SK-N-SH treated with all-trans-retinoic acid at 6 μM for 48 hours (cell line): ENCODE data around the gene CDC42BPB.

Source experiments
- ATAC-seq: fragments of 200-7000 bp; cut with Tn5 transposase; 3 replicates; pipeline ENCODE4 v1.9.1; 2020; ENCODE audit warnings: mild to moderate bottlenecking, moderate library complexity
- ARNTL ChIP-seq: fragments of 450-650 bp; formaldehyde crosslinking; IDR thresholded peaks from 2 replicates; pipeline ENCODE4 v1.5.0; 2020; ENCODE audit warnings: low read depth, mild to moderate bottlenecking, moderate library complexity, borderline replicate concordance
- BACH2 ChIP-seq: fragments of 250-450 bp; sonication (Bioruptor Pico); IDR thresholded peaks from 2 replicates; pipeline ENCODE4 v1.9.0; 2021; ENCODE audit warnings: mild to moderate bottlenecking, borderline replicate concordance
- CSDC2 ChIP-seq: fragments of 250-450 bp; sonication (Bioruptor Pico); IDR thresholded peaks from 2 replicates; pipeline ENCODE4 v1.5.0; 2020; ENCODE audit warnings: mild to moderate bottlenecking, moderate library complexity
- GLIS3 ChIP-seq: fragments of 250-450 bp; sonication (Bioruptor Pico); IDR thresholded peaks from 2 replicates; pipeline ENCODE4 v1.5.0; 2020; ENCODE audit warnings: mild to moderate bottlenecking, moderate library complexity
- ISL1 ChIP-seq: fragments of 250-450 bp; sonication (Bioruptor Pico); IDR thresholded peaks from 2 replicates; pipeline ENCODE4 v2.1.2; 2022; ENCODE audit warnings: mild to moderate bottlenecking, moderate library complexity
- OSR1 ChIP-seq: fragments of 250-450 bp; sonication (Bioruptor Pico); IDR thresholded peaks from 2 replicates; pipeline ENCODE4 v1.8.0; 2022; ENCODE audit warnings: moderate library complexity, mild to moderate bottlenecking, inconsistent platforms
- PPARA ChIP-seq: fragments of 250-450 bp; sonication (Bioruptor Pico); IDR thresholded peaks from 2 replicates; pipeline ENCODE4 v1.5.0; 2020; ENCODE audit warnings: mild to moderate bottlenecking, borderline replicate concordance
- SNAI2 ChIP-seq: fragments of 250-450 bp; sonication (Bioruptor Pico); IDR thresholded peaks from 2 replicates; pipeline ENCODE4 v1.5.0; 2020; ENCODE audit warnings: mild to moderate bottlenecking, moderate library complexity
- TOX ChIP-seq: fragments of 250-450 bp; sonication (Bioruptor Pico); IDR thresholded peaks from 2 replicates; pipeline ENCODE4 v1.8.0; 2021; ENCODE audit warnings: mild to moderate bottlenecking, moderate library complexity, borderline replicate concordance
- ZC3H10 ChIP-seq: fragments of 250-450 bp; sonication (Bioruptor Pico); IDR thresholded peaks from 2 replicates; pipeline ENCODE4 v1.5.1; 2021; ENCODE audit warnings: mild to moderate bottlenecking, moderate library complexity
- ZNF70 ChIP-seq: fragments of 450-650 bp; formaldehyde crosslinking; IDR thresholded peaks from 2 replicates; pipeline ENCODE4 v1.5.0; 2020; ENCODE audit warnings: mild to moderate bottlenecking, moderate library complexity
- ZNF8 ChIP-seq: fragments of 450-650 bp; formaldehyde crosslinking; IDR thresholded peaks from 2 replicates; pipeline ENCODE4 v1.5.0; 2020; ENCODE audit warnings: mild to moderate bottlenecking, moderate library complexity
- TF ChIP-seq, protein P1 (sequence below): fragments of 250-450 bp; sonication (Bioruptor Pico); IDR thresholded peaks from 2 replicates; pipeline ENCODE4 v1.8.0; 2021; ENCODE audit warnings: low read depth, mild to moderate bottlenecking, moderate library complexity, borderline replicate concordance
- TF ChIP-seq, protein P2 (sequence below): fragments of 250-450 bp; sonication (Bioruptor Pico); IDR thresholded peaks from 2 replicates; pipeline ENCODE4 v1.5.0; 2020; ENCODE audit warnings: mild to moderate bottlenecking, moderate library complexity
- TF ChIP-seq, protein P3 (sequence below): fragments of 250-450 bp; sonication (Bioruptor Pico); IDR thresholded peaks from 2 replicates; pipeline ENCODE4 v1.5.1; 2020; ENCODE audit warnings: low read depth, mild to moderate bottlenecking, moderate library complexity
- TF ChIP-seq, protein P4 (sequence below): fragments of 250-450 bp; sonication (Bioruptor Pico); IDR thresholded peaks from 2 replicates; pipeline ENCODE4 v1.5.1; 2021; ENCODE audit warnings: mild to moderate bottlenecking, moderate library complexity
- TF ChIP-seq, protein P5 (sequence below): fragments of 250-450 bp; sonication (Bioruptor Pico); IDR thresholded peaks from 2 replicates; pipeline ENCODE4 v1.8.0; 2020; ENCODE audit warnings: mild to moderate bottlenecking, moderate library complexity, borderline replicate concordance

The CDC42BPB gene

DNA sequence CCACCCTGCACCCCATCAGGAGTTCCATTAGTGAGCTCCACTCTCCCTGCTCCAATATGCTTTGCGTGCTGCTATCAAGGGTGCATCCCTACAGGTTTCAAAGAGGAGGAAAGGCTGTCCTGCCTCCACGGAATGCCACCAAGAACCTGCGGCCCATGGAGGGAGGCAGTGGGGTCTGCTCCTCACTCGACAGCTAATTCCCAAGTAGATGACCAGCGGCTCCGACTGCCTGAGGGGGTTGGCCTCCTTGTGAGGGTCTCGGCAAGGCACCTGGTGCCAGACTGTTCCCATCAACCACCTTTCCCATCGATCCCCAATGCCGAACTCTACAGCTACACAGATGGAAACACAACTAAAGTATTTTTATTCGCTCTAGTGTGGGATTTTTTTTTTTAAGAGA is 98.9 kb downstream of the CDC42BPB start:
- no peak for ATAC-seq
- no peak for TF ChIP-seq GLIS3 (CRISPR knock-in tag)
- TF ChIP-seq SNAI2 (CRISPR knock-in tag): no peak
- TF ChIP-seq, protein P1, sequence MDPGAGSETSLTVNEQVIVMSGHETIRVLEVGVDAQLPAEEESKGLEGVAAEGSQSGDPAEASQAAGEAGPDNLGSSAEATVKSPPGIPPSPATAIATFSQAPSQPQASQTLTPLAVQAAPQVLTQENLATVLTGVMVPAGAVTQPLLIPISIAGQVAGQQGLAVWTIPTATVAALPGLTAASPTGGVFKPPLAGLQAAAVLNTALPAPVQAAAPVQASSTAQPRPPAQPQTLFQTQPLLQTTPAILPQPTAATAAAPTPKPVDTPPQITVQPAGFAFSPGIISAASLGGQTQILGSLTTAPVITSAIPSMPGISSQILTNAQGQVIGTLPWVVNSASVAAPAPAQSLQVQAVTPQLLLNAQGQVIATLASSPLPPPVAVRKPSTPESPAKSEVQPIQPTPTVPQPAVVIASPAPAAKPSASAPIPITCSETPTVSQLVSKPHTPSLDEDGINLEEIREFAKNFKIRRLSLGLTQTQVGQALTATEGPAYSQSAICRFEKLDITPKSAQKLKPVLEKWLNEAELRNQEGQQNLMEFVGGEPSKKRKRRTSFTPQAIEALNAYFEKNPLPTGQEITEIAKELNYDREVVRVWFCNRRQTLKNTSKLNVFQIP (CRISPR knock-in tag): no peak
- no peak for TF ChIP-seq TOX (CRISPR knock-in tag)
- TF ChIP-seq, protein P2, sequence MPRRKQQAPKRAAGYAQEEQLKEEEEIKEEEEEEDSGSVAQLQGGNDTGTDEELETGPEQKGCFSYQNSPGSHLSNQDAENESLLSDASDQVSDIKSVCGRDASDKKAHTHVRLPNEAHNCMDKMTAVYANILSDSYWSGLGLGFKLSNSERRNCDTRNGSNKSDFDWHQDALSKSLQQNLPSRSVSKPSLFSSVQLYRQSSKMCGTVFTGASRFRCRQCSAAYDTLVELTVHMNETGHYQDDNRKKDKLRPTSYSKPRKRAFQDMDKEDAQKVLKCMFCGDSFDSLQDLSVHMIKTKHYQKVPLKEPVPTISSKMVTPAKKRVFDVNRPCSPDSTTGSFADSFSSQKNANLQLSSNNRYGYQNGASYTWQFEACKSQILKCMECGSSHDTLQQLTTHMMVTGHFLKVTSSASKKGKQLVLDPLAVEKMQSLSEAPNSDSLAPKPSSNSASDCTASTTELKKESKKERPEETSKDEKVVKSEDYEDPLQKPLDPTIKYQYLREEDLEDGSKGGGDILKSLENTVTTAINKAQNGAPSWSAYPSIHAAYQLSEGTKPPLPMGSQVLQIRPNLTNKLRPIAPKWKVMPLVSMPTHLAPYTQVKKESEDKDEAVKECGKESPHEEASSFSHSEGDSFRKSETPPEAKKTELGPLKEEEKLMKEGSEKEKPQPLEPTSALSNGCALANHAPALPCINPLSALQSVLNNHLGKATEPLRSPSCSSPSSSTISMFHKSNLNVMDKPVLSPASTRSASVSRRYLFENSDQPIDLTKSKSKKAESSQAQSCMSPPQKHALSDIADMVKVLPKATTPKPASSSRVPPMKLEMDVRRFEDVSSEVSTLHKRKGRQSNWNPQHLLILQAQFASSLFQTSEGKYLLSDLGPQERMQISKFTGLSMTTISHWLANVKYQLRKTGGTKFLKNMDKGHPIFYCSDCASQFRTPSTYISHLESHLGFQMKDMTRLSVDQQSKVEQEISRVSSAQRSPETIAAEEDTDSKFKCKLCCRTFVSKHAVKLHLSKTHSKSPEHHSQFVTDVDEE: no peak
- no peak for TF ChIP-seq ZC3H10 (CRISPR knock-in tag)
- no peak for TF ChIP-seq ARNTL (CRISPR knock-in tag)
- TF ChIP-seq, protein P3, sequence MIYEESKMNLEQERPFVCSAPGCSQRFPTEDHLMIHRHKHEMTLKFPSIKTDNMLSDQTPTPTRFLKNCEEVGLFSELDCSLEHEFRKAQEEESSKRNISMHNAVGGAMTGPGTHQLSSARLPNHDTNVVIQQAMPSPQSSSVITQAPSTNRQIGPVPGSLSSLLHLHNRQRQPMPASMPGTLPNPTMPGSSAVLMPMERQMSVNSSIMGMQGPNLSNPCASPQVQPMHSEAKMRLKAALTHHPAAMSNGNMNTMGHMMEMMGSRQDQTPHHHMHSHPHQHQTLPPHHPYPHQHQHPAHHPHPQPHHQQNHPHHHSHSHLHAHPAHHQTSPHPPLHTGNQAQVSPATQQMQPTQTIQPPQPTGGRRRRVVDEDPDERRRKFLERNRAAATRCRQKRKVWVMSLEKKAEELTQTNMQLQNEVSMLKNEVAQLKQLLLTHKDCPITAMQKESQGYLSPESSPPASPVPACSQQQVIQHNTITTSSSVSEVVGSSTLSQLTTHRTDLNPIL (CRISPR knock-in tag): no peak
- no peak for TF ChIP-seq ZNF8 (CRISPR knock-in tag)
- no peak for TF ChIP-seq PPARA (CRISPR knock-in tag)

DNA sequence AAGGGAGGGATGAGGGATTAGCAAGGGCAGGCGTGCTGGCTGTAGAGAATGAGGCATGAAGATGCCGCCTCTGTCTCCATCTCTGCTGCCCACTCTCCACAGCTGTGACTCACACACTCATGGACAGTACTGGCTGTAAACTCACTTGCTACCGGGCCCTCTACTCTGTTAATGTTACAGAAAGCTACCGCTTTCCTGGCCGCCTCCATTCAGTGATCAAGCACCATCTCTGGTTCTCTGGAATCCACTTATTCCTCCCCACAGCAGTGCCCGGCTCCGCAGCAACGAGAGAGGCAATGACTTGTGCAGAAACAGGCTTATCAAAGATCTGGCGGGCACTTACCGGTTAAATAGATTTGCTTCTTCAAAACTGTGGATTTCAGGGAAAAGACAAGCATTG is 100.1 kb downstream of the CDC42BPB start:
- peak; percentile 32; the same call in 1 of the 3 replicates for ATAC-seq
- TF ChIP-seq ISL1 (CRISPR knock-in tag) (no peak), BACH2 (CRISPR knock-in tag) (no peak), SNAI2 (CRISPR knock-in tag) (no peak), ZNF70 (no peak), ZC3H10 (CRISPR knock-in tag) (no peak), CSDC2 (no peak), GLIS3 (CRISPR knock-in tag) (no peak), ZNF8 (CRISPR knock-in tag) (no peak), OSR1 (CRISPR knock-in tag) (no peak)
- TF ChIP-seq, protein P3 (CRISPR knock-in tag): no peak
- TF ChIP-seq, protein P4, sequence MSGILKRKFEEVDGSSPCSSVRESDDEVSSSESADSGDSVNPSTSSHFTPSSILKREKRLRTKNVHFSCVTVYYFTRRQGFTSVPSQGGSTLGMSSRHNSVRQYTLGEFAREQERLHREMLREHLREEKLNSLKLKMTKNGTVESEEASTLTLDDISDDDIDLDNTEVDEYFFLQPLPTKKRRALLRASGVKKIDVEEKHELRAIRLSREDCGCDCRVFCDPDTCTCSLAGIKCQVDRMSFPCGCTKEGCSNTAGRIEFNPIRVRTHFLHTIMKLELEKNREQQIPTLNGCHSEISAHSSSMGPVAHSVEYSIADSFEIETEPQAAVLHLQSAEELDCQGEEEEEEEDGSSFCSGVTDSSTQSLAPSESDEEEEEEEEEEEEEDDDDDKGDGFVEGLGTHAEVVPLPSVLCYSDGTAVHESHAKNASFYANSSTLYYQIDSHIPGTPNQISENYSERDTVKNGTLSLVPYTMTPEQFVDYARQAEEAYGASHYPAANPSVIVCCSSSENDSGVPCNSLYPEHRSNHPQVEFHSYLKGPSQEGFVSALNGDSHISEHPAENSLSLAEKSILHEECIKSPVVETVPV (CRISPR knock-in tag): no peak
- TF ChIP-seq, protein P1 (CRISPR knock-in tag): no peak
- TF ChIP-seq, protein P5, sequence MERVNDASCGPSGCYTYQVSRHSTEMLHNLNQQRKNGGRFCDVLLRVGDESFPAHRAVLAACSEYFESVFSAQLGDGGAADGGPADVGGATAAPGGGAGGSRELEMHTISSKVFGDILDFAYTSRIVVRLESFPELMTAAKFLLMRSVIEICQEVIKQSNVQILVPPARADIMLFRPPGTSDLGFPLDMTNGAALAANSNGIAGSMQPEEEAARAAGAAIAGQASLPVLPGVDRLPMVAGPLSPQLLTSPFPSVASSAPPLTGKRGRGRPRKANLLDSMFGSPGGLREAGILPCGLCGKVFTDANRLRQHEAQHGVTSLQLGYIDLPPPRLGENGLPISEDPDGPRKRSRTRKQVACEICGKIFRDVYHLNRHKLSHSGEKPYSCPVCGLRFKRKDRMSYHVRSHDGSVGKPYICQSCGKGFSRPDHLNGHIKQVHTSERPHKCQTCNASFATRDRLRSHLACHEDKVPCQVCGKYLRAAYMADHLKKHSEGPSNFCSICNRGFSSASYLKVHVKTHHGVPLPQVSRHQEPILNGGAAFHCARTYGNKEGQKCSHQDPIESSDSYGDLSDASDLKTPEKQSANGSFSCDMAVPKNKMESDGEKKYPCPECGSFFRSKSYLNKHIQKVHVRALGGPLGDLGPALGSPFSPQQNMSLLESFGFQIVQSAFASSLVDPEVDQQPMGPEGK (CRISPR knock-in tag): no peak
- TF ChIP-seq, protein P2: no peak
